Body of pancreas (tissue), 4 donors: ENCODE data around the gene RPTOR. TPM values are rescaled to one million over a fixed set of nuclear protein-coding genes. Genes with fewer than 3 reads are reported as not detected.
A peak's percentile ranks its signal among the peaks of the same experiment; 100 is the strongest.

ENCODE experiments used
- ATAC-seq: fragments of 150-250 bp; one replicate; pipeline ENCODE4 v1.9.1; 2016
- DNase-seq, 4 donors: peaks; one replicate each; pipeline ENCODE4 v3.0.0-alpha.2; 2019
- H3K27ac ChIP-seq, 4 donors: fragments of 200-600 bp; sonication (generic); 1 replicate in 3 of 4; 2 replicates in 1 of 4; pipeline versions ENCODE4 v1.5.1 to v1.6.1; 2016 to 2019; ENCODE audit warnings: mild to moderate bottlenecking in 1 of 4, mixed read lengths in 1 of 4, moderate library complexity in 1 of 4
- H3K27me3 ChIP-seq, 2 donors: fragments of 200-600 bp; sonication (generic); one replicate each; pipeline ENCODE4 v1.6.0; 2016; ENCODE audit warnings: mild to moderate bottlenecking in 1 of 2
- H3K36me3 ChIP-seq, 2 donors: fragments of 200-600 bp; sonication (generic); replicated peaks in 1 of 2; 2 replicates each; pipeline ENCODE4 v1.5.1; 2016; ENCODE audit warnings: low read depth in 2 of 2; ENCODE audit not compliant: insufficient read depth in 1 of 2
- H3K4me1 ChIP-seq: fragments of 200-600 bp; sonication (generic); one replicate; pipeline ENCODE4 v1.6.0; 2016
- H3K4me3 ChIP-seq, 2 donors: fragments of 200-600 bp; sonication (generic); 1 replicate in 1 of 2; 2 replicates in 1 of 2; pipeline ENCODE4 v1.5.1; 2016 to 2019
- H3K9me3 ChIP-seq, 3 donors: fragments of 200-600 bp; sonication (generic); 1 replicate in 2 of 3; 2 replicates in 1 of 3; pipeline ENCODE4 v1.5.1; 2016
- POLR2A ChIP-seq, 3 donors: fragments of 450-650 bp; IDR thresholded peaks; one replicate each; pipeline ENCODE4 v1.6.1; 2016; ENCODE audit warnings: antibody characterized with exemption in 3 of 3, mild to moderate bottlenecking in 2 of 3
- WGBS, 2 donors: methylation state at CpG; one replicate each; pipeline ENCODE4 v1.1.5; 2017; 5-methylcytosine and 5-hydroxymethylcytosine counted together
- intact Hi-C: fragments of 100-400 bp; cut with DNase I; formaldehyde crosslinking; loops from one replicate; pipeline ENCODE4 v1.15.1; 2023
- total RNA-seq, 2 donors: library from RNA; depleted of rRNA; stranded (reverse); fragments of >200 nt; gene quantifications; one replicate each; pipeline ENCODE4 v1.1.0, GENCODE V29; 2016
- TF ChIP-seq, protein P1 (sequence below), 7 experiments: fragments of 450-650 bp in 4 of 7; fragments of 200-600 bp in 3 of 7; sonication (generic) in 3 of 7; IDR thresholded peaks; one replicate each; pipeline ENCODE4 v1.5.1; 2016 to 2019; ENCODE audit warnings: antibody characterized with exemption in 7 of 7

RPTOR gene
- total RNA-seq, 2 donors from 2014 or later: 22.3 to 34.3 TPM

DNA sequence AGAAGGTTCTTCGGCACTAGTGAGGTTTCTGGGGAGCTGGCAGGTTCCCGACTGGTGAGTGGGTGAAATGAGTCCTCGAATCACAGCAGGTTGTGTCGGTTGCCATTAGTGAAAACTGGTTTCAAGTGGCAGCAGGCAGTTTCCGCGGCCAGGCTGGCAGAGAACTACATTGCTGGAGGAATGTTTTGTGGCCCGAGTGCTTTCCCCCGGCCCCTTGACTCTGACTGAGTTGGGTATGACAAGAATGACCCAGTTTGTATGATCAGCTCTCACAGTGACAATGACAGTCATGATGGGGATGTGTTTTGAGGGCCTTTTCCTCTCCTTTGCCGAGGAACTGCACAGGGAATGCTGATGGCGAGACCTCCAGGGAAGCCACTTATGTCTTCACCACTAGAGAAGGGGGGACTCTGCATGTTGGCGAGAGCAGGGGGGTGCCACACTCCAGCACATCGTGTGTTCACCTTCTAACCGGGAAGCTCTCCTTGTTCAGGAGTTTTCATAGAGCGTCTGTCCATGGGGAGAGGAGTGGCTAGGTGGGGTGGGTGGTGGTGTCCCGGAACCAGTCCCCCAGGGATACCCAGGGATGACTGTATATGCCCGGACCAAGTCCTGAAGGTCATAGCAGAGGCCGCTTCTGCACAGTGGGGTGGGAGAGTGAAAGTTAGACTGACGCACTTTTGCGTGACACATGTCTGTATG lies 241.0 kb downstream of the RPTOR start:
- Histone ChIP-seq H3K27ac (no peak overlapping the region), H3K4me1 (no peaks in the 10 kb centered on the region), H3K27me3 (no peaks in the 10 kb centered on the region), H3K36me3 (no peaks in the 10 kb centered on the region), H3K9me3 (no peaks in the 10 kb centered on the region), H3K4me3 (no peak overlapping the region)
- intact Hi-C loops: no loop called here
- WGBS, 2 donors: 92 to 94% methylated on average over 17 to 19 of the region's 19 CpGs
- ATAC-seq: no peak
- no peak for TF ChIP-seq POLR2A (IDR thresholded peaks at IDR 0.05)
- TF ChIP-seq, protein P1, sequence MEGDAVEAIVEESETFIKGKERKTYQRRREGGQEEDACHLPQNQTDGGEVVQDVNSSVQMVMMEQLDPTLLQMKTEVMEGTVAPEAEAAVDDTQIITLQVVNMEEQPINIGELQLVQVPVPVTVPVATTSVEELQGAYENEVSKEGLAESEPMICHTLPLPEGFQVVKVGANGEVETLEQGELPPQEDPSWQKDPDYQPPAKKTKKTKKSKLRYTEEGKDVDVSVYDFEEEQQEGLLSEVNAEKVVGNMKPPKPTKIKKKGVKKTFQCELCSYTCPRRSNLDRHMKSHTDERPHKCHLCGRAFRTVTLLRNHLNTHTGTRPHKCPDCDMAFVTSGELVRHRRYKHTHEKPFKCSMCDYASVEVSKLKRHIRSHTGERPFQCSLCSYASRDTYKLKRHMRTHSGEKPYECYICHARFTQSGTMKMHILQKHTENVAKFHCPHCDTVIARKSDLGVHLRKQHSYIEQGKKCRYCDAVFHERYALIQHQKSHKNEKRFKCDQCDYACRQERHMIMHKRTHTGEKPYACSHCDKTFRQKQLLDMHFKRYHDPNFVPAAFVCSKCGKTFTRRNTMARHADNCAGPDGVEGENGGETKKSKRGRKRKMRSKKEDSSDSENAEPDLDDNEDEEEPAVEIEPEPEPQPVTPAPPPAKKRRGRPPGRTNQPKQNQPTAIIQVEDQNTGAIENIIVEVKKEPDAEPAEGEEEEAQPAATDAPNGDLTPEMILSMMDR (IDR thresholded peaks at IDR 0.05): no peak
- DNase-seq: no peak

DNA sequence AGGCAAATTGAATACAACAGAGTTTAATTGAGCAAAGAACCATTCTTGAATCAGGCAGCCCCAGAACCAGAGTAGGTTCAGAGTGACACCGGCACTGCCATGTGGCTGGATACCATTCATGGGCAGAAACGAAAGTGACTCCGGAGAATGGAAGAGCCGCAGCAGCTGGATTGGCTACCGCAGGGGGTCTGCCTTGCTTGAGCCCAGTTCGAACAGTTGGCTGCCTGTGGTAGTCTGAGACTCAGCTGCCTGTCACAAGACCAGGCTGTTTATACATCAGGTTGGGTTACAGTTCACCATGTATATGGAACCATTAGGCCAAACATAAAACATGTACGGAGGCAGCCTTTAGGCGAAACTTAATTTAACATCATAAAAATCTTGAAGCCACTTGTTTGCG lies 241.8 kb downstream of the RPTOR start:
- Histone ChIP-seq H3K9me3 (no peaks in the 10 kb centered on the region), H3K4me1 (no peaks in the 10 kb centered on the region), H3K4me3 (no peak overlapping the region), H3K27ac (no peak overlapping the region), H3K27me3 (no peaks in the 10 kb centered on the region), H3K36me3 (no peaks in the 10 kb centered on the region)
- 96 to 98% methylated on average over 9 of the region's 9 CpGs for WGBS, 2 donors
- no peak for ATAC-seq
- intact Hi-C loops: no loop called here
- TF ChIP-seq POLR2A (IDR thresholded peaks at IDR 0.05): no peak
- TF ChIP-seq, protein P1 (IDR thresholded peaks at IDR 0.05): no peak
- no peak for DNase-seq

DNA sequence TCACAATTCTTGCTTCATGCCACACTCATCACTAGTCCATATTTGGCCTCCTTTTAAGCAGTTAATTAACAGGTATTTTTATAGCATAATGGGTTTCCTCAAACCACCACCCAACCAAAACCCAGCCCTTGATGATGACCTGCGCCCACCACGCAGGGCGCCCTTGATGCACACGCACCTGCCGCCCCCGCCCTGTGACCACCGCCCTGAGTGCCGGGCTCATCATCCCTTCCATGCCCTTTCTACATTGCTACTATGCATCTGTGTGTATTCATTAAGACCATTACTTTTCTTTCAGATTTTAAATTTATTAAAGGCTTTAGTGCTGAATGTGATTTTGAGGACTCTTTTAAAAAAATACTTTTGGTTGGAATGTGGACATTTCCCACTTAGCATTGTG lies 242.2 kb downstream of the RPTOR start:
- no peak for ATAC-seq
- H3K4me3 ChIP-seq: no peak overlapping the region
- DNase-seq: no peak
- no peak for TF ChIP-seq POLR2A (IDR thresholded peaks at IDR 0.05)
- TF ChIP-seq, protein P1 (IDR thresholded peaks at IDR 0.05): no peak
- H3K27me3 ChIP-seq: no peaks in the 10 kb centered on the region
- no peaks in the 10 kb centered on the region for H3K36me3 ChIP-seq
- intact Hi-C loops: no loop called here
- H3K4me1 ChIP-seq: no peaks in the 10 kb centered on the region
- H3K9me3 ChIP-seq: no peaks in the 10 kb centered on the region
- 92 to 98% methylated on average over 8 of the region's 8 CpGs for WGBS, 2 donors
- no peak overlapping the region for H3K27ac ChIP-seq

DNA sequence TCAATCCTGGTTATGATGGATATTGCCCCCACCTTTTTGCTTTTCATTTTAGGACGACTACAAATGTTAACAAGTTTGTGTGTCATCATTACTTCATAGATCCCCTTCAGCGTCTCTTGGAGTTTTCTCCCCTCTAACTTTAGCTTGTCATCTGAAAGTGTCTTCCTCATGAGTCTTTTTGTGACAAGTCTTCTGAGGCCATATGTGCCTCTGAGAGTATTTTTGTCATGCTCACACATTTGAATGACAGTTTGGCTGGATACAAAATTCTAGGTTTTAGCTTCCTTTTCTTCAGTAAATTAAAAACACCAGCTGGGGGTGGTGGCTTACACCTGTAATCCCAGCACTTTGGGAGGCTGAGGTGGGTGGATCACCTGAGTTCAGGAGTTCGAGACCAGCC lies 243.2 kb downstream of the RPTOR start:
- ATAC-seq (no peak), DNase-seq (no peak)
- no peaks in the 10 kb centered on the region for H3K4me1 ChIP-seq
- intact Hi-C loops: no loop called here
- no peak overlapping the region for H3K27ac ChIP-seq
- no peak overlapping the region for H3K4me3 ChIP-seq
- no peaks in the 10 kb centered on the region for H3K9me3 ChIP-seq
- 93 to 97% methylated on average over 3 of the region's 3 CpGs for WGBS, 2 donors
- H3K27me3 ChIP-seq: no peaks in the 10 kb centered on the region
- no peak for TF ChIP-seq POLR2A (IDR thresholded peaks at IDR 0.05)
- TF ChIP-seq, protein P1 (IDR thresholded peaks at IDR 0.05): no peak
- no peaks in the 10 kb centered on the region for H3K36me3 ChIP-seq

DNA sequence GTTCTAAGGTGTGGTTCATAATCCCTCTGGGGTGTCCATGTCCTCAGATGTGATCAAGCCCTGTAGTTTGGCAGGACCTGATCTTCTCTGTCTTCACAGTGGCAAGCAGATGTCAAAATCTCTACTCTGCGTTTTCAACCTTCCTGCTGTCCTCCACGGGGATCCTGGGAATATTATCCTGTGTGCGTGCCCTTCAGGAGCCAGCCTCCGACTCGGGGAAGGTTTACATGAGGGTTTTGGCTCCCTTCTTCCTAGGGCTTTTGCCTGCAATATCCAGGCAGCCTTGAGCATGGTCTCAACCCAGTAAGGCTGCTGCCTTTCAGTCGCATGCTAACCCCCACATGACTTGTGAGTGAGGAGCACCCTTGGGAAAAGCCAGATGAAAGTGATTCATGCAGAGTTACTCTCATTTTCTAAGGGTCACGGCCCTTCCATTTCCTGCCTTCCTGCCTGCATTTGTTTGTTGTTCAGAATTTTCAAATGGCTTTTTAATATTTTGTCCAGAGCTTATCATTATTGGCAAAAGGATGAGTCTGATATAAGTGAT lies 244.8 kb downstream of the RPTOR start:
- ATAC-seq: peak; percentile 50
- no peaks in the 10 kb centered on the region for H3K4me1 ChIP-seq
- H3K27me3 ChIP-seq: no peaks in the 10 kb centered on the region
- DNase-seq: peak in 1 of 4 donors; percentile 39
- intact Hi-C loops: no loop called here
- no peak overlapping the region for H3K4me3 ChIP-seq
- whole genome bisulfite sequencing, 2 donors: 73 to 90% methylated on average over 7 of the region's 7 CpGs
- no peak for TF ChIP-seq POLR2A (IDR thresholded peaks at IDR 0.05)
- TF ChIP-seq, protein P1 (IDR thresholded peaks at IDR 0.05): no peak
- no peaks in the 10 kb centered on the region for H3K9me3 ChIP-seq
- H3K27ac ChIP-seq: no peak overlapping the region
- H3K36me3 ChIP-seq: no peaks in the 10 kb centered on the region
